Measurements from ENCODE around the gene PPFIBP2. TPM values are rescaled to one million over a fixed set of nuclear protein-coding genes. Genes with fewer than 3 reads are reported as not detected.

Gene PPFIBP2
- total RNA-seq, 4 donors from 2014 or later = 7.5 to 12.5 (median 10.0) TPM

- peak overlapping the region in 1 of 4 donors; percentile 19 for H3K27ac ChIP-seq (replicated peaks in 1 of 4)
- intact Hi-C loops (cut with DNase I) = no loop called here
Measured at GRCh38 chr11:7651140-7651551, 137.3 kb downstream of the PPFIBP2 start.

GRCh38 chr11:7651700-7652099 is 137.9 kb downstream of the PPFIBP2 start:
- DNase-seq (ENCODE audit: extremely low spot score) = no peak
- Histone ChIP-seq H3K27me3 (no peaks in the 10 kb centered on the region), H3K9me3 (no peaks in the 10 kb centered on the region), H3K4me1 (peaks cover 0 to 7% (median under 1%) of the 10 kb centered on the region in 4 donors), H3K36me3 (peaks cover 7 to 81% (median 64%) of the 10 kb centered on the region in 4 donors), H3K4me3 (no peak overlapping the region), H3K27ac (replicated peaks in 1 of 4) (peak overlapping the region in 1 of 4 donors; percentile 19)
- 85% methylated on average over 6 of the region's 9 CpGs for WGBS
- TF ChIP-seq, protein P1, sequence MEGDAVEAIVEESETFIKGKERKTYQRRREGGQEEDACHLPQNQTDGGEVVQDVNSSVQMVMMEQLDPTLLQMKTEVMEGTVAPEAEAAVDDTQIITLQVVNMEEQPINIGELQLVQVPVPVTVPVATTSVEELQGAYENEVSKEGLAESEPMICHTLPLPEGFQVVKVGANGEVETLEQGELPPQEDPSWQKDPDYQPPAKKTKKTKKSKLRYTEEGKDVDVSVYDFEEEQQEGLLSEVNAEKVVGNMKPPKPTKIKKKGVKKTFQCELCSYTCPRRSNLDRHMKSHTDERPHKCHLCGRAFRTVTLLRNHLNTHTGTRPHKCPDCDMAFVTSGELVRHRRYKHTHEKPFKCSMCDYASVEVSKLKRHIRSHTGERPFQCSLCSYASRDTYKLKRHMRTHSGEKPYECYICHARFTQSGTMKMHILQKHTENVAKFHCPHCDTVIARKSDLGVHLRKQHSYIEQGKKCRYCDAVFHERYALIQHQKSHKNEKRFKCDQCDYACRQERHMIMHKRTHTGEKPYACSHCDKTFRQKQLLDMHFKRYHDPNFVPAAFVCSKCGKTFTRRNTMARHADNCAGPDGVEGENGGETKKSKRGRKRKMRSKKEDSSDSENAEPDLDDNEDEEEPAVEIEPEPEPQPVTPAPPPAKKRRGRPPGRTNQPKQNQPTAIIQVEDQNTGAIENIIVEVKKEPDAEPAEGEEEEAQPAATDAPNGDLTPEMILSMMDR (IDR thresholded peaks at IDR 0.05) = no peak
- TF ChIP-seq POLR2AphosphoS5 (IDR thresholded peaks at IDR 0.05) (no peak), POLR2A (IDR thresholded peaks at IDR 0.05; ENCODE audit: low read depth) (no peak), EP300 (IDR thresholded peaks at IDR 0.05) (no peak)
- intact Hi-C loops (cut with DNase I) = no loop called here

More at GRCh38 chr11:7651140-7651551, 137.3 kb downstream of the PPFIBP2 start:
- Histone ChIP-seq H3K36me3 (peaks cover 7 to 79% (median 64%) of the 10 kb centered on the region in 4 donors), H3K4me1 (peaks cover 0 to 7% (median 0%) of the 10 kb centered on the region in 4 donors), H3K27me3 (no peaks in the 10 kb centered on the region), H3K4me3 (no peak overlapping the region), H3K9me3 (no peaks in the 10 kb centered on the region)
- 86% methylated on average over 5 of the region's 5 CpGs for WGBS
- TF ChIP-seq POLR2A (IDR thresholded peaks at IDR 0.05; ENCODE audit: low read depth) (no peak), EP300 (IDR thresholded peaks at IDR 0.05) (no peak), POLR2AphosphoS5 (IDR thresholded peaks at IDR 0.05) (no peak)
- TF ChIP-seq, protein P1 (IDR thresholded peaks at IDR 0.05) = no peak
- no peak for DNase-seq (ENCODE audit: extremely low spot score)

DNA sequence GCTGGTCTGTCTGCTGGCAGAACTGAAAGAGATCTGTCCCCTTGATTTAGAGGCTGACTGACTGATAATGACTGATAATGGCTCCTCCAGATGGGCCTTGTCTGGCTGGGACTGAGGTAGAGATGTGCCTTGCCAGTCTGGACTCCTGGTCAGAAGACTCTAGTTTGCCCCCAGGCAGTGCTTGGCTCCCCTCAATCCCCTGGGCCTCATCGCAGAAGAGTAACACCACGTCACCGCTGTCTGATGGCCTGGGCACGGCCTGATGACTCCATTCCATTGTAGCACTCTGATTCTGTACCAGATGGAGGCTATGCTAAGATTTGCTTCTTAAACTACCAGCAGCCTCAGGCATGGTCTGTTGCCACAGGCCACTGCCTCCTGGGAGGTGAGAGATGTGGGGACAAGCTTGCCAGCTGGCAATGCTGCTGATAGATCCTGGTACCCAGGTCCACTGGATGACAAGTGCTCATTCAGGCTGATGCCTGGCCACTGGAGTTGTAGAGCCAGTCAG is 140.5 kb downstream of the PPFIBP2 start:
- TF ChIP-seq POLR2A (IDR thresholded peaks at IDR 0.05; ENCODE audit: low read depth) (no peak), EP300 (IDR thresholded peaks at IDR 0.05) (no peak), POLR2AphosphoS5 (IDR thresholded peaks at IDR 0.05) (no peak)
- TF ChIP-seq, protein P1 (IDR thresholded peaks at IDR 0.05) = no peak
- intact Hi-C loops (cut with DNase I) = no loop called here
- Histone ChIP-seq H3K4me3 (no peak overlapping the region), H3K36me3 (peaks cover 7 to 72% (median 56%) of the 10 kb centered on the region in 4 donors), H3K9me3 (no peaks in the 10 kb centered on the region), H3K27ac (replicated peaks in 1 of 4) (no peak overlapping the region), H3K27me3 (no peaks in the 10 kb centered on the region), H3K4me1 (peaks cover 0 to 7% (median 2%) of the 10 kb centered on the region in 4 donors)
- no peak for DNase-seq (ENCODE audit: extremely low spot score)
- WGBS = 93% methylated on average over 4 of the region's 4 CpGs

GRCh38 chr11:7655253-7656217 is 141.7 kb downstream of the PPFIBP2 start:
- WGBS = 93% methylated on average over 14 of the region's 14 CpGs
- Histone ChIP-seq H3K4me3 (no peak overlapping the region), H3K4me1 (peaks cover 0 to 7% (median 2%) of the 10 kb centered on the region in 4 donors), H3K27me3 (no peaks in the 10 kb centered on the region), H3K9me3 (no peaks in the 10 kb centered on the region), H3K36me3 (peaks cover 7 to 59% (median 46%) of the 10 kb centered on the region in 4 donors), H3K27ac (replicated peaks in 1 of 4) (no peak overlapping the region)
- TF ChIP-seq POLR2AphosphoS5 (IDR thresholded peaks at IDR 0.05) (no peak), POLR2A (IDR thresholded peaks at IDR 0.05; ENCODE audit: low read depth) (no peak), EP300 (IDR thresholded peaks at IDR 0.05) (no peak)
- TF ChIP-seq, protein P1 (IDR thresholded peaks at IDR 0.05) = no peak
- DNase-seq (ENCODE audit: extremely low spot score) = no peak
- intact Hi-C loops (cut with DNase I) = loop anchor here (2.0 kb wide), 1 partner anchor 85 kb away; no protein-coding TSS in a partner anchor

All from esophagus muscularis mucosa (tissue), 4 donors.